GM19324 (cell line): ENCODE measurements around the gene GOLGA8K.
"Not testable (repeated sequence)": the region's sequence is repeated elsewhere in the genome, so short reads cannot be mapped to it uniquely, and the experiment has no call there.

Experiments
- ATAC-seq: cut with Tn5 transposase; IDR thresholded peaks from one replicate; pipeline ENCODE4 v1.9.1; 2021; ENCODE audit warnings: mild to moderate bottlenecking, moderate library complexity; ENCODE audit not compliant: unreplicated experiment, low FRiP score

Gene GOLGA8K, protein sequence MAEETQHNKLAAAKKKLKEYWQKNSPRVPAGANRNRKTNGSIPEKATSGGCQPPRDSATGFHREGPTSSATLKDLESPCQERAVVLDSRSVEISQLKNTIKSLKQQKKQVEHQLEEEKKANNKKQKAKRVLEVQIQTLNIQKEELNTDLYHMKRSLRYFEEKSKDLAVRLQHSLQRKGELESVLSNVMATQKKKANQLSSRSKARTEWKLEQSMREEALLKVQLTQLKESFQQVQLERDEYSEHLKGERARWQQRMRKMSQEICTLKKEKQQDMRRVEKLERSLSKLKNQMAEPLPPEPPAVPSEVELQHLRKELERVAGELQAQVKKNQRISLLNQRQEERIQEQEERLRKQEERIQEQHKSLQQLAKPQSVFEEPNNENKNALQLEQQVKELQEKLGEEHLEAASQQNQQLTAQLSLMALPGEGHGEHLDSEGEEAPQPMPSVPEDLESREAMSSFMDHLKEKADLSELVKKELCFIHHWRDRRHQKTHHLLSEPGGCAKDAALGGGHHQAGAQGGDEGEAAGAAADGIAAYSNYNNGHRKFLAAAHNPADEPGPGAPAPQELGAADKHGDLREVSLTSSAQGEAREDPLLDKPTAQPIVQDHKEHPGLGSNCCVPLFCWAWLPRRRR

DNA sequence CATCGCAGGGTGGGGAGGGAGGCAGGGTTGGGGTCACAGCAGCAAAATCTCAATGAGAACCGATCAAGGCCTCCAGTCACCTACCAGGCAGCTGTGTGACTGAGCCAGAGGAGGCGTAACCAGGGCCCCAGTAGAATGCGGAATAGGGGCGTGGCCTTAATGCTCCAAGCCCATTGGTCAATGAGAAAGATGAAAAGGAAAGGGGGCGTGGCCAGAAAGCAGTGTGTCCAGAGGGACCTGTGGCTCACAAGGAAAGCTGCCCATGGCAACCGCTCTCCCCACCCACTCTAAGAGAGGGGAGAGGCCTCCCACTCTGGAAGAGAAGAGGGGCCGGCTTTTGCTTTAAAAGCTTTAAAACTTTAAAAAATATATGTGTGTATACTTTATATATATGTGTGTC lies at the start of gene GOLGA8K:
Gene GOLGA8K, minus strand, starts transcription at position 101 of the 400 bp plus-strand sequence. Its CDS starts 98 bp downstream, at position 3.
- ATAC-seq: not testable (repeated sequence)

GRCh38 chr15:32440445-32440977 lies 37.4 kb upstream of the GOLGA8K start:
- ATAC-seq: not testable (repeated sequence)

DNA sequence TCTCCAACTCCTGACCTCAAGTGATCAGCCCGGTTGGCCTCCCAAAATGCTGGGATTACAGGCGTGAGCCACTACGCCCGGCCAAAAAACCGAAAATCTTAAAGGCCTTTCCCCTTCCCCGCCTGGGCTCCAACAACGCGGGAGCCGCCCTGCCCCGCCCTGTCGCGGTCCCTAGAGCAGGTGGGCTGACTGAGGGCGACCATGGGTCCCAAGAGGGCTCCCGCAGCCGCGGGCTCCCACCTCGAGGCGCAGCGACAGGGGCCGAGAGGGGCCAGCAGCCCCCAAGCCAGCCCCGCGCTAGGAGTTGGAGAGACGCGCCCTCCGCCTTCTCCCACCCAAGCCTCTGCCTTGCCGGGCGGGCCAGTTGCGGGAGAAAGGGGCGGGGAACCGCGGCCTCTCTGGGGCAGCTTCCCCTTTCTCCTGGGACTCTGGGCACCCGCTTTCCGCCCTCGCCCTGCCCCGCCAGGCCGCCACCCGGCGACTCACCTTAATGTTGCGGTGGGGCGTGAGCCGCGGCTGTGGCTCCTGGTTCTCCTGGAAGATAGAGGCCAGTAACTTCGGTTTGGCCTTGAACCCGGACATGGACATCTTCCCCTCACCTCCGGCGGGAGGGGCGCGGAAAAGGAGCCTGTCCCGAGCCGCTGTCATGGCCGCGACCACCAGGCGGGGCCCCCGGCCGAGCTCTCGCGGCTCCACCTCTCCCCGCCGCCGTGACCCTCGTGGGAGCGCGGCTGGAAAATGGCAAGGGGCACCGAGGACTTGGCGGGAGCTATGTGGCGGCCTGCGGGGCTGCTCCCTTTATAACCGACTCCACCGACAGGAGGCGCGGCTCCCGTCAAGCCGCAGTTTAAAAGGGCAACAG lies 31.2 kb upstream of the GOLGA8K start:
- ATAC-seq: not testable (repeated sequence)

- not testable (repeated sequence) for ATAC-seq
Measured at GRCh38 chr15:32427635-32428034, 24.5 kb upstream of the GOLGA8K start.

DNA sequence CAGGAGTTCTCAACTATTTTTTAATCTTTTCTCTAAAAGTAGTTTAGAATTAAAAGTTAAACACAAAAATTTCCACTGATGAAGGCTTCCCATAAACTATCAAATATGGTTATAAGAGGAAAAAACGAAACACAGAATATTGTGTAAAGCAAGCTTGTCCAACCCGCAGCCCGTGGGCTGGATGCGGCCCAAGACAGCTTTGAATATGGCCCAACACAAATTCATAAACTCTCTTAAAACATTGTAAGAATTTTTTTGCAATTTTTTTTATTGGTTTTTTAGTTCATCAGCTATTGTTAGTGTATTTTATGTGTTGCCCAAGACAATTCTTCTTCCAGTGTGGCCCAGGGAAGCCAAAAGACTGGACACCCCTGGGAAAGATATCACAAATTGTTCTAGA lies 23.4 kb upstream of the GOLGA8K start:
- not testable (repeated sequence) for ATAC-seq

GRCh38 chr15:32407903-32408302 lies 4.8 kb upstream of the GOLGA8K start:
- not testable (repeated sequence) for ATAC-seq

GRCh38 chr15:32396522-32396921 lies 6.6 kb downstream of the GOLGA8K start:
- not testable (repeated sequence) for ATAC-seq

DNA sequence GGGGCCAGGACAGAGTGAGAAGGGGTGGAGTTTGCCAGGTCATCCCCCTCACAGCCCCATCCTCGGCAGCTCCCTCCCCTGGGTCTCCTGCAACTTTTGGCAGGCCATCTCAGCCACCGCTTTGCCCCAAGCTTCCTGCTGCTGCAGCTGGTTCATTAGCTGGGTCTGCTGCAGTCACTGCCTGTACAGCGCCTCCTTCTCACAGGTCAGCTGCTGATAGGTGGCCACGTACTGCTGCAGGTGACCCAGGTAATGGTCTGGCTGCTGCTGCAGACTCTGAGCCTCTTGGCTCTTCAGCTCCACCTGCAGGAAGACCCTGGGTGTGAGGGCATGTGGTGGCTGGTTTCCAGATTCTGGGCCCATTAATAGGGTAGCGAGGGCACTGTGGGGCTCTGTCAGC lies 8.3 kb downstream of the GOLGA8K start:
- not testable (repeated sequence) for ATAC-seq

DNA sequence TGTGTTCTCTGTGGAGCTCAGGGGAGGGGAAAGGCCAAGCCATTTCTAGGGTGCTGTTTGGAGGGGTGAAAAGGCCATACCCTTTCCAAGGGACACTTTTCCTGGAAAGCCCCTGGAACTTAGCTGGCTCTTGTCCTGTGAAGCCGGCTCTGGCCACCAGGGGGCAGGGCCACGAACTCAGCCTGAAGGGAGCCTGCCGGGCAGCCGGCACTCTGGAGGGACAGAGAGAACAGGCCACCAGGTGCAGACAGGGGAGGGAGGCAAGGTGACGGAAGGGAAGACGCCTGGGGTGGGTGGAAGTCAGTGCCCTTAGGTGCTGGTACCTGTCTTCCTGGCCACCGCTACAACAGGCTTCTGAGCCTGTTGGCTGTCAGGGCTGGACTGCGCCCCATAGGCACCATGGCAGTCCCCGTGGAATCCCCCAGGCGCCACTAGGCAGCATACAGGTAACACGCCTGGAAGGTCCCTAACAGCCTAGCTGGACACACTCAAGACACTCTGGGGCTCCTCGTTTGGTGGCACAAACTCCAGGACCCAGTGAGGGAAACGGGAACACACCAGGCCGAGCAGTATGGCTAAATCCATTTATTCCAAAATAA lies 14.9 kb downstream of the GOLGA8K start:
- not testable (repeated sequence) for ATAC-seq

- not testable (repeated sequence) for ATAC-seq
Measured at GRCh38 chr15:32385823-32386495, 17.1 kb downstream of the GOLGA8K start.

- ATAC-seq: not testable (repeated sequence)
Measured at GRCh38 chr15:32374185-32374584, 28.9 kb downstream of the GOLGA8K start.

- not testable (repeated sequence) for ATAC-seq
Measured at GRCh38 chr15:32373707-32374106, 29.4 kb downstream of the GOLGA8K start.

- not testable (repeated sequence) for ATAC-seq
Measured at GRCh38 chr15:32372075-32372474, 31.0 kb downstream of the GOLGA8K start.

GRCh38 chr15:32370526-32370925 lies 32.6 kb downstream of the GOLGA8K start:
- not testable (repeated sequence) for ATAC-seq

- not testable (repeated sequence) for ATAC-seq
Measured at GRCh38 chr15:32370064-32370463, 33.0 kb downstream of the GOLGA8K start.

DNA sequence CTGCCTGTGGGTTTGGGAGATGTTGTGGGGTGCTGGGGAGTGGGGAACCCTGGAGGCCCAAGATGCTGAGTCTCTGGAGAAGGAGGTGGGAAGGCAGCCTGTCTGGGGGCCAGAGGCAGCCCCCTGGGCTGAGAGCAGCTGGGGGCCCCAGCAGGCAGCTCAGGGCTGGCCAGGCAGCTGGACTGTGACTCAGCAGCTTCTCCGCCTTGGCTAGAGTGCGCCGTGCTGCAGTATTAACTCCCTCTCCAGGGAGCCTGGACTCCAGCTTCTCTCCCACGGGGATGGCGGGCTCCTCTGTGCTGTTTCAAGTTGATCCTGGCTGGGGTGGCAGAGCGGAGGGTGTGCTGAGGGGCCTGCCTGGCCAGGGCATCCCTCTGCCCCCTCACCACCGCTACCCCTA lies 36.6 kb downstream of the GOLGA8K start:
- ATAC-seq: not testable (repeated sequence)

DNA sequence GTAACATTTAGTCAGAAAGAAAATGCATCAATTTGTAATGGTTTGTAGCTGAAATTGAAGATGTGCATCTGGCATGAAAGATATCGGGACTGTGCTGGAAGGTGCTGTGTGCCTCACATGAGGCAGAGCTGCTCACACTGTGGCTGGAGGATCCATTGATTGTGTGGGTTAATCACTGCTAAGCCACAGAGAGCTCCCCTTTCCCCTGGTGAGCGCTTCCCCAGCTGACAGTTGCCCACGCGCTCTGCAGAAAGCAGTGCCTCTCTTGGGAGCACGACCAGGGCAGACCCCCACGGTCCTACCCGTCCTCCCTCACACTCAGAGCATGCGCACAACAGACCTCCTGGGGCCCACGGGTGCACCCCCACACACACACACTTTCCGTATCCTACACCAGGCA lies 37.1 kb downstream of the GOLGA8K start:
- ATAC-seq: not testable (repeated sequence)

DNA sequence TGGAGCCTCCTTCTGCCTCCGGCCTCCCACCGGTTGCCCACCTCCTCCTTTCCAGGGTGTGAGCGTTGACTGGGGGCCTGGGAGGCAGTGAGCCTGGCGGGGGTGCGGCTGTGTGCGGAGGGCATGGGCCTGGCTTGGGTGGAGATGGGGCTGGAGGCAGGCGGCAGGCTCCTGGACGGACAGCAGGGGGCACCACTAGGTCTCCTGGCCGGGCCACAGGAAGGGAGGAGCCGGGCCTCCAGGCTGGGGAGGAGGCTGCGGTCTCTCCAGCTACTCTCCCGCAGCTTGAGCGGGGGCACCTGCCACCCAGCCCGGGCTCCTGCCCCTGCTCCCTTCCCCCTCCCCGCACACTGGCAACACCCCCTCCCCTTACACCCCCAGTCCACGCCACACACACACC lies 38.1 kb downstream of the GOLGA8K start:
- not testable (repeated sequence) for ATAC-seq

- ATAC-seq: not testable (repeated sequence)
Measured at GRCh38 chr15:32363449-32363848, 39.6 kb downstream of the GOLGA8K start.
